BE2C (cell line): ENCODE measurements around the gene BPI.

Source experiments
- DNase-seq: peaks from one replicate; pipeline ENCODE4 v3.0.0-alpha.2; 2020
- H3K27me3 ChIP-seq: fragments of 250-450 bp; sonication (Bioruptor Pico); 2 replicates; pipeline ENCODE4 v1.5.1; 2020; ENCODE audit warnings: mild to moderate bottlenecking
- H3K36me3 ChIP-seq: fragments of 250-450 bp; sonication (Bioruptor Pico); 2 replicates; pipeline ENCODE4 v1.5.1; 2020; ENCODE audit warnings: mild to moderate bottlenecking
- H3K4me1 ChIP-seq: fragments of 250-450 bp; sonication (Bioruptor Pico); 2 replicates; pipeline ENCODE4 v1.5.1; 2020
- H3K4me3 ChIP-seq: 2 replicates; pipeline ENCODE4 v1.5.1; 2011; ENCODE audit warnings: low read depth, low read length
- H3K9me3 ChIP-seq: fragments of 250-450 bp; sonication (Bioruptor Pico); 2 replicates; pipeline ENCODE4 v1.5.1; 2020
- CTCF ChIP-seq: IDR thresholded peaks from 2 replicates; pipeline ENCODE4 v1.5.1; 2012; ENCODE audit warnings: mild to moderate bottlenecking, low read depth, low read length

Gene BPI

GRCh38 chr20:38350879-38351775, 47.2 kb downstream of the BPI start:
- TF ChIP-seq CTCF, result no peak
- no peak for DNase-seq

GRCh38 chr20:38353316-38353715, 49.4 kb downstream of the BPI start:
- H3K36me3 ChIP-seq, result no peaks in the 10 kb centered on the region
- no peak for DNase-seq
- no peak for TF ChIP-seq CTCF
- H3K4me3 ChIP-seq, result no peak overlapping the region
- H3K27me3 ChIP-seq, result no peaks in the 10 kb centered on the region
- no peaks in the 10 kb centered on the region for H3K9me3 ChIP-seq
- no peaks in the 10 kb centered on the region for H3K4me1 ChIP-seq

More at GRCh38 chr20:38350879-38351775, 47.2 kb downstream of the BPI start:
- Histone ChIP-seq H3K27me3 (no peaks in the 10 kb centered on the region), H3K4me3 (no peak overlapping the region), H3K36me3 (no peaks in the 10 kb centered on the region), H3K9me3 (no peaks in the 10 kb centered on the region), H3K4me1 (no peaks in the 10 kb centered on the region)

- no peak for DNase-seq
- Histone ChIP-seq H3K9me3 (no peaks in the 10 kb centered on the region), H3K27me3 (no peaks in the 10 kb centered on the region), H3K36me3 (no peaks in the 10 kb centered on the region), H3K4me3 (no peak overlapping the region), H3K4me1 (no peaks in the 10 kb centered on the region)
- no peak for TF ChIP-seq CTCF
These were observed 50.3 kb downstream of the BPI start for GRCh38 chr20:38354227-38354626.

- Histone ChIP-seq H3K36me3 (no peaks in the 10 kb centered on the region), H3K4me1 (no peaks in the 10 kb centered on the region), H3K9me3 (no peaks in the 10 kb centered on the region), H3K4me3 (no peak overlapping the region), H3K27me3 (no peaks in the 10 kb centered on the region)
- no peak for DNase-seq
- TF ChIP-seq CTCF, result no peak
These were observed 51.4 kb downstream of the BPI start for GRCh38 chr20:38355161-38356012.

GRCh38 chr20:38357653-38358207, 53.8 kb downstream of the BPI start:
- Histone ChIP-seq H3K27me3 (no peaks in the 10 kb centered on the region), H3K9me3 (no peaks in the 10 kb centered on the region), H3K36me3 (no peaks in the 10 kb centered on the region), H3K4me3 (no peak overlapping the region), H3K4me1 (no peaks in the 10 kb centered on the region)
- DNase-seq, result no peak
- no peak for TF ChIP-seq CTCF
